Retinal pigment epithelial cell (primary cell): Measurements from ENCODE around the gene TMEM270.
"Not testable (repeated sequence)": the region's sequence is repeated elsewhere in the genome, so short reads cannot be mapped to it uniquely, and the experiment has no call there.

Source experiments
- DNase-seq: peaks from one replicate; pipeline ENCODE4 v3.0.0-alpha.2; 2010; ENCODE audit warnings: low read depth
- H3K4me3 ChIP-seq: 2 replicates; pipeline ENCODE4 v1.5.1; 2011; ENCODE audit warnings: mild to moderate bottlenecking, low read length, control low read depth, moderate library complexity
- CTCF ChIP-seq: conservative IDR thresholded peaks from 2 replicates; pipeline ENCODE4 v1.5.1; 2011; ENCODE audit warnings: low read depth, low read length, control low read depth, inconsistent platforms

TMEM270 gene

GRCh38 chr7:73832806-73833205, 28.2 kb upstream of the TMEM270 start:
- no peak overlapping the region for H3K4me3 ChIP-seq
- no peak for TF ChIP-seq CTCF
- DNase-seq: no peak

GRCh38 chr7:73833251-73833919, 27.6 kb upstream of the TMEM270 start:
- H3K4me3 ChIP-seq: no peak overlapping the region
- no peak for DNase-seq
- no peak for TF ChIP-seq CTCF

- no peak overlapping the region for H3K4me3 ChIP-seq
- no peak for TF ChIP-seq CTCF
- DNase-seq: no peak
Measured at GRCh38 chr7:73834626-73835191, 26.2 kb upstream of the TMEM270 start.

GRCh38 chr7:73837167-73837566, 23.8 kb upstream of the TMEM270 start:
- DNase-seq, H3K4me3 ChIP-seq: not testable (repeated sequence)

- no peak for DNase-seq
- H3K4me3 ChIP-seq: no peak overlapping the region
- TF ChIP-seq CTCF: no peak
Measured at GRCh38 chr7:73838642-73839041, 22.3 kb upstream of the TMEM270 start.

- no peak for DNase-seq
- H3K4me3 ChIP-seq: no peak overlapping the region
Measured at GRCh38 chr7:73839290-73839689, 21.7 kb upstream of the TMEM270 start.

More at GRCh38 chr7:73839290-73839689, 21.7 kb upstream of the TMEM270 start:
- TF ChIP-seq CTCF: no peak
